Left renal pelvis (tissue), 4 donors: ENCODE data around the gene IL6R. TPM values are rescaled to one million over a fixed set of nuclear protein-coding genes. Genes with fewer than 3 reads are reported as not detected.
"Not testable (repeated sequence)": the region's sequence is repeated elsewhere in the genome, so short reads cannot be mapped to it uniquely, and the experiment has no call there.

Experiments
- DNase-seq, 4 donors: peaks; one replicate each; pipeline ENCODE4 v3.0.0-alpha.2; 2013; ENCODE audit warnings: low read depth in 4 of 4, low spot score in 3 of 4
- polyA plus RNA-seq, 4 donors: library from polyadenylated mRNA; unstranded; fragments of 120-200 nt; gene quantifications; one replicate each; pipeline ENCODE4 v1.2.1, GENCODE V29; 2013; ENCODE audit not compliant: insufficient read length in 4 of 4

Gene IL6R
- polyA plus RNA-seq, 4 donors: 4.6 to 6.6 (median 5.4) TPM

- no peak for DNase-seq
Observed at GRCh38 chr1:154471304-154471703, 66.2 kb downstream of the IL6R start.

- no peak for DNase-seq
Observed at GRCh38 chr1:154474802-154475201, 69.7 kb downstream of the IL6R start.

- DNase-seq: no peak
Observed at GRCh38 chr1:154476791-154477190, 71.6 kb downstream of the IL6R start.

- DNase-seq: no peak
Observed at GRCh38 chr1:154478013-154478412, 72.9 kb downstream of the IL6R start.

- no peak for DNase-seq
Observed at GRCh38 chr1:154478639-154479038, 73.5 kb downstream of the IL6R start.

- DNase-seq: peak; percentile 67 to 81 (median 73)
Observed at GRCh38 chr1:154479764-154480421, 74.8 kb downstream of the IL6R start.

GRCh38 chr1:154481053-154481452 is 75.9 kb downstream of the IL6R start:
- no peak for DNase-seq

- DNase-seq: no peak
Observed at GRCh38 chr1:154483941-154484803, 79.0 kb downstream of the IL6R start.

GRCh38 chr1:154485106-154485505 is 80.0 kb downstream of the IL6R start:
- DNase-seq: no peak

- DNase-seq: no peak
Observed at GRCh38 chr1:154485910-154486496, 80.9 kb downstream of the IL6R start.

- DNase-seq: not testable (repeated sequence)
Observed at GRCh38 chr1:154486756-154487155, 81.6 kb downstream of the IL6R start.

GRCh38 chr1:154488922-154489321 is 83.8 kb downstream of the IL6R start:
- DNase-seq: no peak

GRCh38 chr1:154489695-154490274 is 84.6 kb downstream of the IL6R start:
- DNase-seq: no peak

GRCh38 chr1:154490317-154490716 is 85.2 kb downstream of the IL6R start:
- DNase-seq: no peak

GRCh38 chr1:154492115-154492514 is 87.0 kb downstream of the IL6R start:
- DNase-seq: no peak

- no peak for DNase-seq
Observed at GRCh38 chr1:154493276-154493675, 88.1 kb downstream of the IL6R start.

GRCh38 chr1:154495496-154496273 is 90.5 kb downstream of the IL6R start:
- DNase-seq: no peak

GRCh38 chr1:154496383-154496782 is 91.2 kb downstream of the IL6R start:
- no peak for DNase-seq

GRCh38 chr1:154497026-154497806 is 92.1 kb downstream of the IL6R start:
- DNase-seq: no peak

- no peak for DNase-seq
Observed at GRCh38 chr1:154499446-154499845, 94.3 kb downstream of the IL6R start.
